ENCODE results near the gene CWH43. TPM values are rescaled to one million over a fixed set of nuclear protein-coding genes. Genes with fewer than 3 reads are reported as not detected.

The CWH43 gene
- total RNA-seq: 100 to 1,000 TPM in 1 of 2 donors, 10 to 100 TPM in 1; 14.8 to 118 TPM

DNA sequence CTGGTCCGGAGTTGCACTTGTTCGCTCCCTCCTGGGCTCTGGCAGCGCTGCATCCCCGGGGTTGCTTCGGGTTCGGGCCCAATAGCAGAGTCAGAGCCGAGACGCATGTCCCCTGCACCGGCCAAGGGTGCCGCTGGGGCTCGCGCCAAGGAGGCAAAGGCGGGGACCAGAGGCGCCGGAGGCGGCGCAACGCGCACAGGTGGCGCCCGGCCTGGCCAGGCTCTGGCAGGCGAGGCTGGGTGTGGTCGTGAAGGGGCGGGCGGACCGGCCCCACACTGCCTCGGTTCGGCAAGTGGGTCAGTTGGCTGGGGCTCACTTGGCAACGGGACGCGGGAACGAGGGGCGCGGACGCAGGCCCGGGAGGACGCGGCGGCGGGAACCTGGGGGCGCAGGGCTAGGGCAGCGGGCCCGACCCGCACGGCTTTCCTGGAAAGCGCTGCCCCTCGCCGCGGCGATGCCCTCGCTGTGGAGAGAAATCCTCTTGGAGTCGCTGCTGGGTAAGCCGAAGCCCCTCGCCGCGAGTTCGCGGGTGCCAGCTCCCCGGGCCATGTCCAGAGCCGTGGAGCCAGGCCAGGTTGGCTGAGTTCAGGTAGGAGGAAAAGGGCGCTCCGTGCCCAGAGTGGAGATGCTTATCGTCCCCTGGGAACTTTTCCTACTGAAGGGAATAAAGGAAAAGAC is at the start of gene CWH43:
CWH43 (plus strand) TSS at position 300 of the 678 bp plus-strand sequence; CDS start at position 455, 155 bp downstream.
- intact Hi-C loops (cut with DNase I): no loop called here
- DNase-seq (ENCODE audit: low spot score): peak; percentile 45
- WGBS: 2% methylated on average over 63 of the region's 63 CpGs
- H3K27ac ChIP-seq: peak within 1 kb of the TSS; percentile 61 to 62
- H3K4me1 ChIP-seq (replicated peaks): no peaks in the 10 kb centered on the region
- H3K27me3 ChIP-seq (replicated peaks; ENCODE audit: insufficient read depth): no peaks in the 10 kb centered on the region
- H3K36me3 ChIP-seq: no peaks in the 10 kb centered on the region
- peak within 1 kb of the TSS; percentile 36 to 51 for H3K4me3 ChIP-seq
- TF ChIP-seq POLR2A (IDR thresholded peaks at IDR 0.05) (no peak), POLR2AphosphoS5 (IDR thresholded peaks at IDR 0.05) (no peak)
- TF ChIP-seq, protein P1, sequence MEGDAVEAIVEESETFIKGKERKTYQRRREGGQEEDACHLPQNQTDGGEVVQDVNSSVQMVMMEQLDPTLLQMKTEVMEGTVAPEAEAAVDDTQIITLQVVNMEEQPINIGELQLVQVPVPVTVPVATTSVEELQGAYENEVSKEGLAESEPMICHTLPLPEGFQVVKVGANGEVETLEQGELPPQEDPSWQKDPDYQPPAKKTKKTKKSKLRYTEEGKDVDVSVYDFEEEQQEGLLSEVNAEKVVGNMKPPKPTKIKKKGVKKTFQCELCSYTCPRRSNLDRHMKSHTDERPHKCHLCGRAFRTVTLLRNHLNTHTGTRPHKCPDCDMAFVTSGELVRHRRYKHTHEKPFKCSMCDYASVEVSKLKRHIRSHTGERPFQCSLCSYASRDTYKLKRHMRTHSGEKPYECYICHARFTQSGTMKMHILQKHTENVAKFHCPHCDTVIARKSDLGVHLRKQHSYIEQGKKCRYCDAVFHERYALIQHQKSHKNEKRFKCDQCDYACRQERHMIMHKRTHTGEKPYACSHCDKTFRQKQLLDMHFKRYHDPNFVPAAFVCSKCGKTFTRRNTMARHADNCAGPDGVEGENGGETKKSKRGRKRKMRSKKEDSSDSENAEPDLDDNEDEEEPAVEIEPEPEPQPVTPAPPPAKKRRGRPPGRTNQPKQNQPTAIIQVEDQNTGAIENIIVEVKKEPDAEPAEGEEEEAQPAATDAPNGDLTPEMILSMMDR (IDR thresholded peaks at IDR 0.05): peak in 1 of 4 experiments; percentile 19
- H3K9me3 ChIP-seq: no peaks in the 10 kb centered on the region

DNA sequence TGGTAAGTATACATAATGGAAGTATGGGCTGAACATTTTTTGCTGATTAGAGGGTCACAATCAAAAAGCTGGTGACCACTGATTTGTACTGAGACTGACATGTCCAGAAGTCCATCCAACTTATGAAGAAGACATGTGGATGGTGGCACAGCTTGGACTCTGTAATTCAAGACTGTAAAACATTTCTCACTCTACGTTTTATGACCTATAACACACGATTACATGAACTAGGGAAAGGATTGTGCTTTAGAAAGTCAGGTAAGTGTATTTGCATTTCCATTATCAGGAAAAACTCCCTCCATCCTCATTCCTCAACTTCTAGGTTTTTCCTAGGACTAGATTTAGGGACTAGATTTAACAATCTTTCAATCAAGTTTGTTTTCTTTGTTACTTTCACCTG is 49.0 kb upstream of the CWH43 start:
- 67% methylated on average over 2 of the region's 2 CpGs for WGBS
- no peak for TF ChIP-seq POLR2A (IDR thresholded peaks at IDR 0.05)
- TF ChIP-seq, protein P1 (IDR thresholded peaks at IDR 0.05): no peak
- no peak for TF ChIP-seq POLR2AphosphoS5 (IDR thresholded peaks at IDR 0.05)
- H3K9me3 ChIP-seq: no peaks in the 10 kb centered on the region
- no peaks in the 10 kb centered on the region for H3K4me1 ChIP-seq (replicated peaks)
- H3K27me3 ChIP-seq (replicated peaks; ENCODE audit: insufficient read depth): no peaks in the 10 kb centered on the region
- no peak overlapping the region for H3K27ac ChIP-seq
- no peak overlapping the region for H3K4me3 ChIP-seq
- DNase-seq (ENCODE audit: low spot score): no peak
- no peaks in the 10 kb centered on the region for H3K36me3 ChIP-seq
- intact Hi-C loops (cut with DNase I): no loop called here

DNA sequence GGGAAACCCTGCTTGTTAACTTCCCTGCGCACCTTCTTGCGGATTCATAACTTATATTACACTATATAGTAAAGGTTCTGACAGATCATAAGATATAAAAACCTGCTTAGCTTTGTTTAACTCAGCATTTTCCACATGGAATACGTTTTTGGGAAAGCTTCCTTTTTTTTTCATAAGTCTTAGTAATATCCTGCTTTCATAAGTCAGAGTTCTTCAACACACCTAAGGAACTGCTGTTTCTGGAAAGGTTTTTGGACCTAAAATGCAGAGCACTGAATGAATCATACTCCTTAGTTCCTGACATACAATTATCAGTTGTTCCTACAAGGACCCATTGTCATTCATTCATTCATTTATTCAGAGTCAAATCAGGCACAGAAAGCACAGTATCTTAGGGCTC is 47.2 kb upstream of the CWH43 start:
- H3K4me3 ChIP-seq: no peak overlapping the region
- H3K27ac ChIP-seq: no peak overlapping the region
- no peaks in the 10 kb centered on the region for H3K36me3 ChIP-seq
- H3K4me1 ChIP-seq (replicated peaks): no peaks in the 10 kb centered on the region
- TF ChIP-seq, protein P1 (IDR thresholded peaks at IDR 0.05): no peak
- TF ChIP-seq POLR2AphosphoS5 (IDR thresholded peaks at IDR 0.05) (no peak), POLR2A (IDR thresholded peaks at IDR 0.05) (no peak)
- intact Hi-C loops (cut with DNase I): no loop called here
- no peaks in the 10 kb centered on the region for H3K27me3 ChIP-seq (replicated peaks; ENCODE audit: insufficient read depth)
- no peak for DNase-seq (ENCODE audit: low spot score)
- 88% methylated on average over 3 of the region's 3 CpGs for WGBS
- no peaks in the 10 kb centered on the region for H3K9me3 ChIP-seq

DNA sequence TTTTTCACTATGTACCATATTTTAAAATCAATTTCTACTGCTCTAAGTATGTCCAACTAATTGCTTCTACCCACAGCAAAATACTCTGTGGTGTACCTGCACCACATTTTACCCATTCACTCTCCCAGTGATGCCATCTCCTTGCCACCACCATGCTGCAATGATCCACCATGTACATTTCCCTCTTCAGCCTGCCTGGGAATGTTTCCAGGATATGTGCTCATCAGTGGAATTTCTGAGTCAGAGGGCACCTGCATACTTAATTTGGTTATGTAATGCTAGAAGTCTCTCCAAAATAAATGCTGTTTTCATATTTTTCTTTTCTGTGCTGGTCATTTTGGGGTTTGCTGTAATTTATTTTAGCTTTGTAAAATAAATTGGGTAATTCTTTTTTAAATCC is 46.3 kb upstream of the CWH43 start:
- no peak for DNase-seq (ENCODE audit: low spot score)
- Histone ChIP-seq H3K9me3 (no peaks in the 10 kb centered on the region), H3K27ac (no peak overlapping the region), H3K4me1 (replicated peaks) (no peaks in the 10 kb centered on the region), H3K36me3 (no peaks in the 10 kb centered on the region), H3K27me3 (replicated peaks; ENCODE audit: insufficient read depth) (no peaks in the 10 kb centered on the region), H3K4me3 (no peak overlapping the region)
- intact Hi-C loops (cut with DNase I): no loop called here
- no peak for TF ChIP-seq POLR2AphosphoS5 (IDR thresholded peaks at IDR 0.05)
- TF ChIP-seq POLR2A (IDR thresholded peaks at IDR 0.05): no peak
- TF ChIP-seq, protein P1 (IDR thresholded peaks at IDR 0.05): no peak

DNA sequence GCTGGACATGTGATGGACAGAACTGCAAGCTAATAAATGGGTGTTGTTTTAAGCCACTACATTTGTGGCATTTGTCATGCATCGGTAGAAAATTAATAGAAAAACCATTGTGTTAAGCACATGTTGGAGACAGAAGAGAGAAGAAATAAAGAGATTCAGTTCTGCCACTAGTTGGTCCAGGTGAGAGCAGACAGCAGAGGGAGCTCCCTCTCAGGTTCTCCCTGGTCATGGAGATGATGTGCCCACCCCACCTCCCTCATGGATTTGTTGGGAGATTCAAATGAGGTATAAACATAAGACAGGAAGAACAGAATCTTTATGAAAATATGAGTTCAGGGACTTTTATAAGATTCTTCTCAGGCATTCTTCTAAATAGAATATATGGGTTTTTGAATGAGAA is 42.7 kb upstream of the CWH43 start:
- H3K36me3 ChIP-seq: no peaks in the 10 kb centered on the region
- H3K9me3 ChIP-seq: no peaks in the 10 kb centered on the region
- no peak overlapping the region for H3K27ac ChIP-seq
- 81% methylated on average over 1 of the region's 1 CpG for WGBS
- DNase-seq (ENCODE audit: low spot score): no peak
- H3K27me3 ChIP-seq (replicated peaks; ENCODE audit: insufficient read depth): no peaks in the 10 kb centered on the region
- TF ChIP-seq, protein P1 (IDR thresholded peaks at IDR 0.05): peak in 2 of 4 experiments; percentile 32 to 33
- TF ChIP-seq POLR2A (IDR thresholded peaks at IDR 0.05): no peak
- H3K4me1 ChIP-seq (replicated peaks): no peaks in the 10 kb centered on the region
- intact Hi-C loops (cut with DNase I): no loop called here
- H3K4me3 ChIP-seq: no peak overlapping the region

All from prostate gland (tissue), 2 donors.